ENCODE data around the gene GPR176.
A peak's percentile ranks its signal among the peaks of the same experiment; 100 is the strongest.

Gene GPR176

DNA sequence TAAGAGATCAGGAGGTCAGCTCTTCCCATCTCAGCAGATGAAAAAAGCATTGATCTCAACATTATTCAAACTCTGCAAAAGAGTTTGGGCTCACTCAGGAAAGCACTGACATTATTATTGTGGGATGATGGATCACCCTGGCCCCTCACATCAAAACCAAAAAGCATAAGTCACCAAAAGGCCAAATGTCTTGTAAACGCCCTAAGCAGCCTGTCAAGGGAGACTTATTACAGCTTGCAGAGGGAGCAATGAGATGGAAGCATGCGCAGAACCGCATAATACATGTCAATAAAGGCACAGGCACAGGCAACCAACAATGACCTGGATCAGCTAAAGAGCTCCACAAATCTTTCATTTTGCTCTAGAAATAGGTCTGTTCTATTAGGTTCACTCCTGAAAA, 142.0 kb downstream of the GPR176 start:
- no peak for DNase-seq

DNA sequence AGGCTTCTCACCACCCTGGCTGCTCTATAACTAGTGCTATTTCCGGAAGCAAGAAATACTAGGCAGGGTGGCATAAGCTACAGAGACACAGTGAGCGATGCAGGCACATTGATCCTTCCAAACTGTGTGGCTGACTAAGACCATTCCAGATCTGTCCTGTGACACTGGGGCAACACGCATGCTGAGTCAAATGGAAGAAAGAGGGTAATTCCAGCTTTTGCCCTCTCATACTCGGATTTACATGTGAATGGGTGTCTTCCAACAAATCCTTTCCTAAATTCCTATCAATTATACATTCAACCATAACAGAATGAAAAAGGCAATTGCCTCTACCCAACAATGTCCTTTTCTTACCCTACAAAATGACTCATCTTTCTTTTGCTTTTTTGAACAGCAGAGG, 142.6 kb downstream of the GPR176 start:
- no peak for DNase-seq

GRCh38 chr15:39776068-39776467, 144.0 kb downstream of the GPR176 start:
- no peak for DNase-seq

- peak; percentile 56 for DNase-seq
Measured at GRCh38 chr15:39774688-39775267, 145.3 kb downstream of the GPR176 start.

DNA sequence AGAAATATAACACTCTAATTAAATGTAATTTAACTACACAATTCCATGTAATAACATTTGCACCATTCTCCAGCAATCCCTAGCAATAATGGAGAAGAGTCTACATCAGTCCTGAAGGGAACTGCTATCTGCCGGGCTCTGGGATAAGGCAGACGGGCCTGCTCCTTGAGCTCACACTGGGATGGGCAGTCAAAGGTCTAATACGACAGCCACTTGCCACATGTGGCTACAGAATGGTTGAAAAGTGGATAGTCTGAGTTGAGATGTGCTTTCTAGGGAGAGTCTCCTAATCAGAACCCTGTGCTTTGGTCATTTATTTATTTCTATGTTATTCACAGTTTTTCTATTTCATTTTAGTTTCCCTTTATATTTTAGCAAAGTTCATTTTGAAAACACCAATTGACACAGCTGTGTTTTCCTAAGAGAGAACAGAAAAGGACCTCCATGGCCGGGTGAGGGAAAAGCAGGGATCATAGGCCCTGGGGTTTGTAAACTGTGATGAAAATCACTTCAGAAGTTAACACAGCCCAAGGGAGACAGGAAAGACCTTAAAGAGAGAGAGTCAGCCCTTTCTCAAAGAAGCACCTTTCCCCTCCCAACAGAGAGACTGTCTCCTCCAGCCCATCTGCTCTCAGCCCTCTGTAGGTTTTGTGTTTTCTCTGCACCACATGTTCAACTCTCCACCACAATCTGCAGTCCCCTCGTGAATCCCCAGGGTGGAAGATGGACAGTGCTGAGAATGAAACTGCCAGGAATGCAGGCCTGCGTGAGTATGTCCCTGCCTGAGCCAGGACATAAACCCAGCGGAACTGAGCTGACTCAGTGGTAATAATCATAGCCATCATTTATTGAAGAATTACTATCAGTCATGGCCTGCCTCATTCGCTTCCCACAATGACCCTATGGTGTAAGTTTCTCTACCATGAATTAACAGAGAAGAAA, 149.0 kb downstream of the GPR176 start:
- no peak for DNase-seq

DNA sequence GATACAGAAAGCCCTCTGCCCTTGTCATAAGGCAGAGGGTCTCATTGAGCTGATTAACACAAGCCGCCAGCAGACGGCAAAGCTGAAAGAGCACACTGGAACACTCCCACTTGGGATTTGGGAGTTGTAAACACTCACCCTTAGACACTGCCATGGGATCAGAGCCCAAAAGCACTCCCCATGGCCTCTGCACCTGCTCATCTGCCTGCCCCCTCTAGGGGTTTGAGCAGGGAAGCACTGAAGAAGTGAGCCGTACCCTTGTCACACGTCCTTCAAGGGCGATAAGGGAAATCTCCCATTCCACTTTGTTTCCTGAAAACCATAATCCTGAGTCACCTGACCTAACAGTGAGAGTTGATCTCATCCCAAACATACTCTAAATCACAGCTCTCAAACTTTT, 152.1 kb downstream of the GPR176 start:
- DNase-seq: no peak

DNA sequence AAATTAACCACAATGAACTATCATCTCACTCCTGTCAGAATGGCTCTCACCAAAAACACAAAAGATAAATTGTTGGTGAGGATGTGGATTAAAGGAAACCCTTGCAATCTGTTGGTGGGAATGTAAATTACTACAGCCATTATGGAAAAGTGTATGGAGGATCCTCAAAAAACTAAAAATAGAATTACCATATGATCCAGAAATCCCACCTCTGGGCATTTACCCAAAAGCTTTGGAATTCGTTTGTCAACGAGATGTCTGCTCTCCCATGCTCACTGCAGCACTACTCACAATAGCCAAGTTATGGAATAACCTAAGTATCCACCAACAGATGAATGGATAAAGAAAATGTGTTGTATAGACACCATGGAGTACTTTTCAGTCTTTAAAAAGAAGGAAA, 159.1 kb downstream of the GPR176 start:
- DNase-seq: no peak

DNA sequence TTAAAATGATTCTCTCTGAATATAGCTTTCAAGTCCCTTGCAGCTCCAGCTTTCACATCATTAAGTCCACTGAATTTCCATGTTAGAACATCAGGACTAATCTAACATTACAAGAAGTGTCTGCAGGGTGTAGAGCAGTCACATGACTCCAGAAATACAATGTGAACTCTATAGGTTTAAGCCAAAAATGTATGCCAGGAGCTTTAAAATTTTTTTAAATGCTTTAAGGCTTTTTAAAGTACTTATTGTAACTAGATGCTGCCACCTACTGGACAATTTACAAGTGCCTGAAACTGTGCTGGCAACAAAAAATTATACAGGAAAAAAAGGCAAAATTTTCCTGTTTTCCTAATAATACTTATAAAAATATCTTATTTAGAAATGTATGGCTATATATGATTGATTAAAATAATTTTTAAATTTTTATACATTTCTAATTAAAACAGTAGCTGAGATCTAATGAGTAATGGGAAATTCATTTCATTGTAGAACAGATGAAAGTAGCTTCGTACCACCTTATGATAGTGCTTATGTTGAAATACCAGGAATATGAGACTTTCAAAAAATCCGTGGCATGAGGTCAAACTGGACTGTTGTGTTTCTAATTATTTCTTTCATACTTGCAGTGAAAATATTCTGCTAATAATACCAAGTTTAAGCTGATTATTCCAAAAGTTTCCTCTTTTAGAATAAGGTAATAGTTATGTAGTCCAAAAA, 163.1 kb downstream of the GPR176 start:
- DNase-seq: peak; percentile 49

DNA sequence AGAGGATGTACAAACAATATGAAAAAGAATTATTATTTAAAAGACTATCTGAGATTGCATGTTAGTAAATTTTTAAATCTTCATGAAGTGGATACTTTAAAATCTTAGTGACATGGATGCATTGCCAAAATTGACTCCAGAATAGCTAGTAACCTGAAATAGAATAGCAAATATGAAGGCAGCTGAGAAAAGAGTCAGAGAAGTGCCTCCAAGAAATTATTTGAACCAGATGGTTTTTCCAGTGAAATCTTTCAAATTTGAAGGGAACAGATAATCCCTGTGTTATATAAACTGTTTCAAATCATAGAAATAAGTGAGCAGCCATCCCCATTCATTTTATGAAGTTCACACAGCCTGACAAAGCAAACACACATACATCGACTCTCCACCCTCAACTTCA, 167.1 kb downstream of the GPR176 start:
- DNase-seq: no peak

DNA sequence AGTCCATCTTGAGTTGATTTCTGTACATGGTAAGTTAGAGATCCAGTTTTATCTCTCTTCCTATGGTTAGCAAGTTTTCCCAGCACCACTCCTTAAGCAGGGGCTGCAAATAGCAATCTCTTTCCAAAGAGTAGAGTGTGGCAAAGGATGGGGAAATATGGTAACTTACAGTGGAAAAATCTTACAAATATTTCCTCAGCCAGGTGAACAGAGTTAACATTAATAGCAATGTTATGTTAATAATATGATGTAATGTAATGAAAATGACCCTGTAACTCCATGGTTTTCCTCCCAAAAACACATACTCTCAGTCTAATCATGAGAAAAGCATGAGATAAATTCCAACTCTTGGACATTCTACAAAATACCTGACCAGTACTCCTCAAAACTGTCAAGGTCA, 167.8 kb downstream of the GPR176 start:
- no peak for DNase-seq
